Transverse colon (tissue), 4 donors: ENCODE data around the gene AMER3. TPM values are rescaled to one million over a fixed set of nuclear protein-coding genes. Genes with fewer than 3 reads are reported as not detected.

Experiments used
- DNase-seq: peaks from one replicate; pipeline ENCODE4 v3.0.0-alpha.2; 2019
- H3K27ac ChIP-seq, 4 donors: fragments of 200-600 bp; sonication (generic); 2 replicates each; pipeline ENCODE4 v1.5.1; 2016 to 2018; ENCODE audit warnings: inconsistent platforms in 4 of 4
- H3K27me3 ChIP-seq: fragments of 200-600 bp; sonication (generic); 2 replicates; pipeline ENCODE4 v1.5.1; 2017; ENCODE audit warnings: inconsistent platforms
- H3K36me3 ChIP-seq, 4 donors: fragments of 200-600 bp; sonication (generic); 2 replicates each; pipeline ENCODE4 v1.5.1; 2017 to 2019; ENCODE audit warnings: inconsistent platforms in 4 of 4
- H3K4me1 ChIP-seq, 4 donors: fragments of 200-600 bp; sonication (generic); 2 replicates each; pipeline ENCODE4 v1.5.1; 2017 to 2020; ENCODE audit warnings: inconsistent platforms in 4 of 4
- H3K4me3 ChIP-seq, 4 donors: fragments of 200-600 bp; sonication (generic); 1 replicate in 1 of 4; 2 replicates in 3 of 4; pipeline versions ENCODE4 v1.5.1 to v1.6.1; 2017 to 2019; ENCODE audit warnings: inconsistent platforms in 4 of 4
- H3K9me3 ChIP-seq, 2 donors: fragments of 200-600 bp; sonication (generic); 2 replicates each; pipeline ENCODE4 v1.5.1; 2017 to 2019; ENCODE audit warnings: inconsistent platforms in 2 of 2
- EP300 ChIP-seq: sonication (generic); formaldehyde crosslinking; IDR thresholded peaks from one replicate; pipeline ENCODE4 v1.6.1; 2017; ENCODE audit warnings: antibody characterized with exemption, low read depth
- POLR2A ChIP-seq: fragments of 450-650 bp; IDR thresholded peaks from one replicate; pipeline ENCODE4 v1.6.1; 2016; ENCODE audit warnings: antibody characterized with exemption, mild to moderate bottlenecking, moderate library complexity
- POLR2AphosphoS5 ChIP-seq, 3 donors: sonication (generic); formaldehyde crosslinking; IDR thresholded peaks; one replicate each; pipeline ENCODE4 v1.6.1; 2016; ENCODE audit warnings: antibody characterized with exemption in 3 of 3
- WGBS, 2 donors: methylation state at CpG; one replicate each; pipeline ENCODE4 v1.1.5; 2018; ENCODE audit warnings: low coverage in 1 of 2; 5-methylcytosine and 5-hydroxymethylcytosine counted together
- in situ Hi-C, 4 donors: fragments of 200-750 bp; cut with MboI; loops; one replicate each; pipeline versions ENCODE4 v1.15.0 to v1.15.1; 2017; ENCODE audit warnings: low sequenced_read_pairs in 3 of 4, low pct_ligation_motif_present in 1 of 4, low pct_unique_long_range_greater_than_20kb in 1 of 4
- intact Hi-C: fragments of 100-400 bp; cut with DNase I; formaldehyde crosslinking; loops from one replicate; pipeline ENCODE4 v1.15.1; 2023; ENCODE audit warnings: low total_unique reads
- total RNA-seq, 4 donors: library from RNA; depleted of rRNA; stranded (reverse); fragments of >200 nt; gene quantifications; one replicate each; pipeline ENCODE4 v1.1.0, GENCODE V29; 2016
- TF ChIP-seq, protein P1 (sequence below), 5 experiments: fragments of 200-600 bp in 3 of 5; fragments of 450-650 bp in 2 of 5; sonication (generic) in 3 of 5; IDR thresholded peaks; 1 replicate in 2 of 5; 2 replicates in 3 of 5; pipeline ENCODE4 v1.5.1; 2016 to 2017; ENCODE audit warnings: antibody characterized with exemption in 5 of 5, inconsistent platforms in 3 of 5, mild to moderate bottlenecking in 2 of 5, moderate library complexity in 1 of 5

Gene AMER3
- total RNA-seq, 4 donors from 2014 or later, result 0.27 to 0.32 TPM; not detected in 2

GRCh38 chr2:130749641-130750040 lies 5.7 kb upstream of the AMER3 start:
- Histone ChIP-seq H3K4me1 (no peaks in the 10 kb centered on the region), H3K4me3 (no peak overlapping the region), H3K27ac (no peak overlapping the region), H3K9me3 (no peaks in the 10 kb centered on the region), H3K27me3 (peaks cover 15% of the 10 kb centered on the region), H3K36me3 (no peaks in the 10 kb centered on the region)
- in situ Hi-C loops (no loop called here), intact Hi-C loops (no loop called here)
- WGBS, 2 donors, result 89% methylated on average over 6 of the region's 6 CpGs; no CpG with 5 or more reads in 1 of the 2 donors
- DNase-seq, result no peak
- no peak for TF ChIP-seq POLR2AphosphoS5 (IDR thresholded peaks at IDR 0.05)
- no peak for TF ChIP-seq EP300
- TF ChIP-seq, protein P1, sequence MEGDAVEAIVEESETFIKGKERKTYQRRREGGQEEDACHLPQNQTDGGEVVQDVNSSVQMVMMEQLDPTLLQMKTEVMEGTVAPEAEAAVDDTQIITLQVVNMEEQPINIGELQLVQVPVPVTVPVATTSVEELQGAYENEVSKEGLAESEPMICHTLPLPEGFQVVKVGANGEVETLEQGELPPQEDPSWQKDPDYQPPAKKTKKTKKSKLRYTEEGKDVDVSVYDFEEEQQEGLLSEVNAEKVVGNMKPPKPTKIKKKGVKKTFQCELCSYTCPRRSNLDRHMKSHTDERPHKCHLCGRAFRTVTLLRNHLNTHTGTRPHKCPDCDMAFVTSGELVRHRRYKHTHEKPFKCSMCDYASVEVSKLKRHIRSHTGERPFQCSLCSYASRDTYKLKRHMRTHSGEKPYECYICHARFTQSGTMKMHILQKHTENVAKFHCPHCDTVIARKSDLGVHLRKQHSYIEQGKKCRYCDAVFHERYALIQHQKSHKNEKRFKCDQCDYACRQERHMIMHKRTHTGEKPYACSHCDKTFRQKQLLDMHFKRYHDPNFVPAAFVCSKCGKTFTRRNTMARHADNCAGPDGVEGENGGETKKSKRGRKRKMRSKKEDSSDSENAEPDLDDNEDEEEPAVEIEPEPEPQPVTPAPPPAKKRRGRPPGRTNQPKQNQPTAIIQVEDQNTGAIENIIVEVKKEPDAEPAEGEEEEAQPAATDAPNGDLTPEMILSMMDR (IDR thresholded peaks at IDR 0.05), result no peak
- no peak for TF ChIP-seq POLR2A

DNA sequence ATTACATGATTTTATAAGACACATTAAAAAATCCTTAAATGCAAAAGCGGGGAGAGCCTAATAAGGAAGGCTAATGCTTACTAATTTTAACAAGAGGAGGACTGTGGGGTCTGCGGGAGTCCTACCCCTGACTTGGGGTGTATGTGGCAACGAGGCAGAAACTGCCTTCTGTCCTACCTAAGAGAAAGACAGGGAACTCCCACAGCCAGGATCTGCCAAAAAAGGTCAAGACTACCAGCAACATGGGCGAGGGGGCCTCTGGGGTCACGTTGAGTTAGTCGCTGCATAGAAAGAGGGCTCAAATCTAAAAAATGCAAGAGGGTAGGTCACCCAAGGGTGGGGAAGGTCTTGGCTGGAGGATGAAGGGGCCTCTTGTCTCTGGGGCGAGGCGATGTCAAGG lies 529 bp upstream of the AMER3 start:
- intact Hi-C loops, result no loop called here
- in situ Hi-C loops, result no loop called here
- WGBS, 2 donors, result 40 to 45% methylated on average over 3 to 8 of the region's 8 CpGs
- Histone ChIP-seq H3K4me3 (no peak overlapping the region), H3K27ac (no peak overlapping the region), H3K36me3 (no peaks in the 10 kb centered on the region), H3K4me1 (peaks cover 0 to 4% (median 0%) of the 10 kb centered on the region in 4 donors), H3K9me3 (no peaks in the 10 kb centered on the region), H3K27me3 (peaks cover 49% of the 10 kb centered on the region)
- no peak for DNase-seq
- TF ChIP-seq EP300, result no peak
- TF ChIP-seq, protein P1 (IDR thresholded peaks at IDR 0.05), result no peak
- no peak for TF ChIP-seq POLR2A
- no peak for TF ChIP-seq POLR2AphosphoS5 (IDR thresholded peaks at IDR 0.05)

DNA sequence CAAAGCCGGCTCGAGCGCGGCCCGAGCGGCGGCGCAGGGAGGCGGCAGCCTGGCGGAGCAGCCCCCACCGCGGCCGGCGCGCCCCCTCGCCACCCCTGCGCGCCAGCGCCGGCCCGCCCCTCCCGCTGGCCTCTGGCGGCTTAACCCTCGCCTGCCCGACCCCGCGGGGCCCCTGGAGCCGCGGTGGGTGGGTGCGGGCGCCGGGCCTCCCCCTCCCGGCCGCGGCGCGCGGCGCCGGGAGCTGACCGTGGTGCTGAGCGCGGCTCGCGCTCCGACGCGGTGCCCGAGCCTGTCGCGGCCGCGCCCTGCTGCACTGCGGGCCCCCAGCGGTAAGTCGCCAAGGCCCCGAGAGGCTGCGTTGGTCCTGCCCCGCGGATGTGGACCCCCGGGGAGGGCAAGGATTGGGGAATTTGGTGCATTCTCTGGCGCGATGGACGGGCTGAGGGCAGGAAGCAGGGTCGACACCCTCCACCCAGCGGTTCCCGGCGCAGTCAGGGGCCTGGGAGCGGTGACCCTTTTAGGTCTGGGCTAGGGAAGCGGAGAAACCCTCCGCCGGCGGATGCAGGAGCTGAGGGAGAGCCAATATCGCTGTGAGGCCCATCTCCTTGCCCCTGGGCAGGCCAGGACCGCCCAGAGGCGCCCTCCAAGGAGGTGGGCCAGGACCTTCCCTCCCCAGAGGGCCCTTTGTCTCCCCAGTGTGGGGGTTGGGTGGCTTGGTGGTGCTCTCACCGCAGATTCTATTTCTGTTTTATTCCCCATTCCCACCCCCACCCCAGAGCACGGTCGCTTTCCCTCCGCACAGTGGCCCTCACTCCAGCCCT lies 923 bp downstream of the AMER3 start:
- intact Hi-C loops, result no loop called here
- H3K4me1 ChIP-seq, result peaks cover 0 to 4% (median 0%) of the 10 kb centered on the region in 4 donors
- peaks cover 49% of the 10 kb centered on the region for H3K27me3 ChIP-seq
- DNase-seq, result no peak
- no peak for TF ChIP-seq POLR2AphosphoS5 (IDR thresholded peaks at IDR 0.05)
- TF ChIP-seq, protein P1 (IDR thresholded peaks at IDR 0.05), result no peak
- TF ChIP-seq EP300, result no peak
- TF ChIP-seq POLR2A, result no peak
- H3K36me3 ChIP-seq, result no peaks in the 10 kb centered on the region
- in situ Hi-C loops, result no loop called here
- WGBS, 2 donors, result 19 to 40% methylated on average over 1 to 29 of the region's 80 CpGs
- peak overlapping the region in 3 of 4 donors; percentile 25 to 46 (median 31) for H3K4me3 ChIP-seq
- no peaks in the 10 kb centered on the region for H3K9me3 ChIP-seq
- H3K27ac ChIP-seq, result no peak overlapping the region

DNA sequence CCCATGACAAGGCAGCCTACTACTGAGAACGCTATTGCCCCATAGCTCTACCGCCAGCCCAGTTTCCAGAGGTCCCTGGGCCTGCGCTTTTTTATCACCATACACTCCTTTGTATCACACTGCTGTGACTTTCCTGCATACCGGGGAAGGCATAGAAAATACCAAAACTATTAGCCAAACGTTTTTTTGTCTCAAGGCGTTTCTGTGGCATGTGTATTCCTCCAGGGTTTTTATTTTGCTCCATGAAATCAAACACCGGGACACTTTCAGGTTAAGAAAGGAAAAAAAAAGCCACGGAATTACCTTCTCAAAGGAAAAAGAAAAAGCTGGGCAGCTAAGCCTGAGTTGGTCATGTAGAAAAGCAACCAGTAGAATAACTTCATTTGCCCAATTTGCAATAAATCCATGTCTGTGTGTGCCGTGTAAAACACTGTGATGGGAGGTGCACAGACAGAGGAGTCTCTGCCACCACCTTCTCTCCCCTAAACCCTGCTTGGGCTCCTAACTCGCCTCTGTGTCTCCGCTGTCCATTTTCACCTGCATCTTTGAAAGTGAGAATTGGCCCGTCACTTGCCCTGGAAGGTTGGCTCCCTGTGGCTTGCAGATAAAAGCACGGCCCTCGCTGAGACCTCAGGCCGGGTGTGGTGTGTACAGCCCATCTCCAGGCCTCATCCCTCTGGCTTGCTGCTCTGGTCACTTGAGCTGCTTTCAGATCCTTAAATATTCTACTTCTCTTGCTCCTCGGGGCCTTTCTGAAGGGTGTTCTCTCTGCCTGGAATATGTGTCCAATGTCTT lies 1.7 kb downstream of the AMER3 start:
- WGBS, 2 donors, result 41 to 45% methylated on average over 8 to 16 of the region's 16 CpGs
- no peaks in the 10 kb centered on the region for H3K36me3 ChIP-seq
- no peak overlapping the region for H3K27ac ChIP-seq
- intact Hi-C loops, result no loop called here
- no peak for DNase-seq
- H3K4me3 ChIP-seq, result no peak overlapping the region
- H3K9me3 ChIP-seq, result no peaks in the 10 kb centered on the region
- in situ Hi-C loops, result no loop called here
- H3K4me1 ChIP-seq, result peaks cover 0 to 4% (median 0%) of the 10 kb centered on the region in 4 donors
- H3K27me3 ChIP-seq, result peaks cover 49% of the 10 kb centered on the region
- TF ChIP-seq, protein P1 (IDR thresholded peaks at IDR 0.05), result no peak
- TF ChIP-seq POLR2A (no peak), EP300 (no peak), POLR2AphosphoS5 (IDR thresholded peaks at IDR 0.05) (no peak)
